Activated T-cell treated with anti-CD3 and anti-CD28 coated beads, Interleukin-2, amount 50 U/mL, for 1 hour (primary cell): ENCODE results near the gene NCOA3.

Experiments
- DNase-seq: peaks from one replicate; pipeline ENCODE4 v3.0.0-alpha.2; 2020

Gene NCOA3

GRCh38 chr20:47605673-47606413 lies 104.2 kb downstream of the NCOA3 start:
- DNase-seq = no peak

- DNase-seq = no peak
Observed at GRCh38 chr20:47606414-47606982, 104.8 kb downstream of the NCOA3 start.

- no peak for DNase-seq
Observed at GRCh38 chr20:47606983-47607613, 105.4 kb downstream of the NCOA3 start.

DNA sequence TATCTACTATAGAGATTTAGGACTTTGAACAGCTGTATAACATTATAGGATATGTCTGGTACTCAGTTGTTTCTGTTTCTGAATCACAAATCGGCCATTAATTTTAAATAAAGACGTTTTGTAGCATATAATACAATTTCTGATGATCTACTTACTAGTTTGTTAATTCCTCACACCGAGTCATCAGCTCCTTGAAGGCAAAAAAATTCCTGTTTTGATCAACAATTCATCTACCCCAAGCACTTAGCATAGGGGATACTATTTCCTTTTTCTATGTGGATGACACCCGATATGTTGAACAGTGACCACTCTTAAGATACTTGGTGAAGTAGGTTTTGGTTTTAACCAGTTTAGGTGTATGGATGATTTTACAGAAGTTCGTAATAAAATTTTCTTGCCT lies 107.3 kb downstream of the NCOA3 start:
- no peak for DNase-seq

DNA sequence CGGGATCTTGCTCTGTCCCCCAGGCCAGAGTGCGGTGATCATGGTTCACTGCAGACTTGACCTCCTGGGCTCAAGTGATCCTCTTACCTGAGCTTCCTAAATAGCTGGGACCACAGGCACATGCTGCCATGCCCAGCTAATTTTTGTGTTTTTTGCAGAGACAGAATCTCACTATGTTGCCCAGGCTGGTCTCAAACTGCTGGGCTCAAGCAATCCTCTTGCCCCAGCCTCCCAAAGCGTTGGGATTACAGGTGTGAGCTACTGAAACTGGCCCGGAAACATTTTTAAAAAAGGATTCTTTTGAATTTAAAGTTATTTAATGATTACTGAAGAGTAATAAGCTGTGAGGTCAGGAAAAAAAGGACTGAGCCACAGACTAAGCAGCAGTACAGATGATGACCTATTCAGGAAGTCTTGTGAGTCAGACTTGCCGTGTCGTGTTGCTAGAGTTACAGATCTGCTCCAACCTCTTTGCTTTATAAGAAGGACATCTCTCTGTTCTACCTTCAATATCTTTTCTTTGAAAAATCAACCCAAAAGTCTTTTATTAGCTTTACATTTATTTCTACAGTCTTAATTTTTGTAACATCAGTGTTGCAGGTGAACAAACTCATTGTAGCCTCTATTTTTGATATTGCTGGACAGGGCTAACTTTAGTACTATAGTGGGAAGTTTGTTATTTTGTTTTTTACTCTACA lies 108.7 kb downstream of the NCOA3 start:
- peak; percentile 58 for DNase-seq

GRCh38 chr20:47610945-47611250 lies 109.2 kb downstream of the NCOA3 start:
- no peak for DNase-seq

DNA sequence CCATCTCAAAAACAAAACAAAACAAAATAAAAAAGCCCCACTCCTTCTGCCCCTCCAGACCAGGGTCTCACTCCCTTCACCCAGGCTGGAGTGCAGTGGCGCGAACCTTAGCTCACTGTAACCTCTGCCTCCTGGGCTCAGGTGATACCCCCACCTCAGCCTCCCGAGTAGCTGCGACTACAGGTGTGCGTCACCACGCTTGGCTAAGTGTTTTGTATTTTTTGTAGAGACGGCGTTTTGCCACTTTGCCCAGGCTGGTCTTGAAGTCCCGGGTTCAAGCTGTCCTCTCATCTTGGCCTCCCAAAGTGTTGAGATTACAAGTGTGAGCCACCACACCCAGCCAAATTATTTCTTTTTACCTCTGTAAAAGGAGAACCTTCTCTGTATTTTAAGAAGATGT lies 110.1 kb downstream of the NCOA3 start:
- DNase-seq = no peak

DNA sequence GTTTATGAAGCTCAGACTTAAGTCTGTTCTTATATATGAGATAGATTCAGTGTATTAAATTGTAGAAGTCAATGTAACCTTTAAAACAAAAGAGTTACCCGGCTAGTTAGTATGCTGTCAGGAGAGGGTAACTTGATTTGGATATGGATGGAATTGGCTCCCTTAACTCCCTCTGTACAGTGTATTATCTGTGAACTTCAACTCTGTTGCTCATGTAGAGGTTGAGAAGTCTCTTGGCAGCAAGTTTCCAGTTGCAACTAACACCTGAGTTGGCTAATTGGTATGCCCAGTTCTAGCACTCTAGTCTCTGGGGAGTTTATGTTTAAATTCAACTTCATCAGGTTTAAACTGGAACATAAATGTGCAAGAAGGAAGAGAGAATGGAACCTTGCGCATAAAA lies 111.0 kb downstream of the NCOA3 start:
- no peak for DNase-seq

DNA sequence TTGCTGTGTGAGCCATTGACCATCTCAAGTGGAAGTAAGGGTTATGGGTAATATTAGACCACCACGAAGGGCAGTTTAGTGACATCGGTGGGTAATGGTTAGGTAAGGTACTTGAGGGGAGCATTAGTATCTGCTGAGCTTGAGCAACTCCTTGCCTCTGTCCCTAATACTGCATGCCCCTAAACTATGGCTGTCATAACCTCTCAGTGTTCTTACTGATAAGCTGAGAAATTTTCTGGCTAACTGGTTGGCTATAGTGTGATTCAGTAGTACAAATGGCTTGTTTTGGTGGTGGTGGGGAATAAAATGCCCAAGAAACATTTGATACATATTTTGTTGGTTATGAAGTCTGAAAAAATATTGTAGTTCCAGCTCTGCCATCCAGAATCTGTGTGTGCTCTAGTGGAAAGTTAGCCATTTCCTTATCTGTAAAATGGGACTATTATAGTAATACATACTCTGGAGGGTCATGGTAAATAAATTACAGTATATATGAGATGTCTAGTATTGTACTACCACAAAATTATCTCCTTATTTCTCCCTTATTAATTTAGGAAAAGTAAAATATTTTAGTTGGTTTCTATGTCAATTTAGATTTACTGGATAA lies 113.1 kb downstream of the NCOA3 start:
- no peak for DNase-seq

GRCh38 chr20:47618479-47618878 lies 116.8 kb downstream of the NCOA3 start:
- no peak for DNase-seq

GRCh38 chr20:47620808-47621805 lies 119.4 kb downstream of the NCOA3 start:
- no peak for DNase-seq

DNA sequence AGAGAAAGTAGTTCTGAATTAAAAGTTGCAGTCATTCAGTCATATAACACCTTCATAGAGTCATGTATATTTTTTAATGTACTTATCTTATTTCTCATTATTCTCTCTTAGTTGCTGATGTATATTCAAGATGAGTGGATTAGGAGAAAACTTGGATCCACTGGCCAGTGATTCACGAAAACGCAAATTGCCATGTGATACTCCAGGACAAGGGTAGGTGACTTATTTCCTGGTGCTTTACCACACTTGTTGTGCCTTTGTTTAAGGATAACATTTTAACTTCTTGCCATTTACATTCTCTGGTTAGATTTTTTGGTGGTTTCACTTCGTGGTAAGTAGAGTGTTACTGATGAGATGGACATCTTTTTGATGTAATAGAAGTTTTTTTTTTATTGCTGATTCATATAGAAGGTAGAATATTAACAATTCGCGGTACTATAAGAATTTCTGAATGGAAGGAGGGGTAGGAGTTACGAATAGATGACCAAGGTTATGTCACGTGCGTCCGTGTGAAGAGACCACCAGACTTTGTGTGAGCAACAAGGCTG lies 120.5 kb downstream of the NCOA3 start:
- no peak for DNase-seq

GRCh38 chr20:47623206-47623605 lies 121.5 kb downstream of the NCOA3 start:
- DNase-seq = no peak

DNA sequence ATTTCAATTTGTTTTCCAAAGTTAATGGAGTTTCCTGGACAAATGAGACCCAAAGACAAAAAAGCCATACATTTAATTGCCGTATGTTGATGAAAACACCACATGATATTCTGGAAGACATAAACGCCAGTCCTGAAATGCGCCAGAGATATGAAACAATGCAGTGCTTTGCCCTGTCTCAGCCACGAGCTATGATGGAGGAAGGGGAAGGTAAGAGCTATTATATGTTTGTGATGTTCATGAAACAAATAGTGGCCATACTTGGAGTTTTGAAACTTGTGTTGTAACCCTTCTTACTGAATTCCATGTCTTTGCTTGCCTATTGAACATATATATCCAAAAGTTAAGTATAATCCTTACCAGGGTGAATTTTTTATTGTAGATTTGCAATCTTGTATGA lies 125.9 kb downstream of the NCOA3 start:
- no peak for DNase-seq

DNA sequence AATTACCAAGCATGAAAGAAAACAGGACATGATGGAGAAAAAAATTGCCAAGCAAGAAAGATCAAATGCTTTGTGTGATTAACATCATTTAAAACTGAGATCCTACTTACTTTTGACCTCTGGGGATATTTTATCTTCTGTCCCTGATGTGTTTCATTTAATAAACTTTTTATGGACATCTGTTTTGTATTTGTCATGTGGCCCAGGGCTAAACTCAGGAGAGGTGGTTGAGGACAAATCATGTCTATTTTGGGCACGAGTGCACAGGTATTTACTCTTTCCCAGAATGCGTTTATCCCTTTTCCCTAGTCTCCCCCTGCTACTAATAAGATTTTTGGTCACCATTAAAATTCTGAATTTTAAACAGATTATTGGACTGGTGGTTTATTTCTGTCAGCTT lies 128.2 kb downstream of the NCOA3 start:
- DNase-seq = no peak

DNA sequence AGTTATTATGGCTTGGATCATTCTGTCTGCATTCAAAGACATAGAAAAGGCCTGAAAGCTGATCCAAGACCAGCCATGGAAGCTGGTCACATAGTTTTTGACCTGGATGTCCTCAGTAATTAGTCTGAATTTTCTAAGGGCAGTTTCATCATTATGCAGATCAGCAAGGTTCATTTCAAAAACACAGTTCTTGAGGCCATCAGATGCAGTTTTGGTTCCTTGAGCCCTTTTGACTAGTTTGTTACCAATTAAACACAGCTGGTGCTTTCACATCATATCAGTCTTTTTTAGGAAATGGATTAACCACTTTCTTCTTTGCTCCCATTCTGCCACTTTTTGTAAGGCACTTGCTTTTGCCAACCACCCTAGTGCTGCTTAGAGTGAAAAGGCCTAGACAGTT lies 129.4 kb downstream of the NCOA3 start:
- DNase-seq = no peak

GRCh38 chr20:47635256-47635655 lies 133.6 kb downstream of the NCOA3 start:
- DNase-seq = no peak

- DNase-seq = no peak
Observed at GRCh38 chr20:47638851-47639250, 137.2 kb downstream of the NCOA3 start.

DNA sequence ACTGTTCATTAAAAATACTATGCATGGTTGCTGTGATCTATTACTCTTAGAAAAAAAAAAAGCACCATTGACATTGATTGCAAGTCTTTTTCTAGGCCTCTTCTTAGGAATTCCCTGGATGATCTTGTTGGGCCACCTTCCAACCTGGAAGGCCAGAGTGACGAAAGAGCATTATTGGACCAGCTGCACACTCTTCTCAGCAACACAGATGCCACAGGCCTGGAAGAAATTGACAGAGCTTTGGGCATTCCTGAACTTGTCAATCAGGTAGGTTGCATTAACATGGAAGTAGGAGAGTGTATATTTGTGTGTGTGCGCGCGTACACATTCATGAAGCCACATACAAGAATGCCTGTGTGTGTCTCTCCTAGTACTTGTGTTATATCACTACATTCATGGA lies 140.4 kb downstream of the NCOA3 start:
- DNase-seq = no peak

GRCh38 chr20:47642624-47643023 lies 140.9 kb downstream of the NCOA3 start:
- DNase-seq = no peak

GRCh38 chr20:47645632-47646031 lies 143.9 kb downstream of the NCOA3 start:
- no peak for DNase-seq

GRCh38 chr20:47647994-47648393 lies 146.3 kb downstream of the NCOA3 start:
- DNase-seq = no peak
